Muscle layer of duodenum (tissue), 2 donors: ENCODE data around the gene SERPIND1.

Source experiments
- H3K27ac ChIP-seq: one replicate; pipeline ENCODE4 v1.7.0; 2013; ENCODE audit warnings: mild to moderate bottlenecking, low read length
- H3K27me3 ChIP-seq: one replicate; pipeline ENCODE4 v1.7.0; 2013; ENCODE audit warnings: low read depth, mild to moderate bottlenecking, control low read depth, low read length
- H3K36me3 ChIP-seq, 2 donors: one replicate each; pipeline ENCODE4 v1.7.0; 2013; ENCODE audit warnings: low read length in 2 of 2, control low read depth in 1 of 2, mild to moderate bottlenecking in 1 of 2; ENCODE audit not compliant: insufficient read depth in 2 of 2, control insufficient read depth in 1 of 2
- H3K4me1 ChIP-seq, 2 donors: one replicate each; pipeline ENCODE4 v1.7.0; 2013; ENCODE audit warnings: low read length in 2 of 2, mild to moderate bottlenecking in 2 of 2, control low read depth in 1 of 2, moderate library complexity in 1 of 2; ENCODE audit not compliant: insufficient read depth in 2 of 2, control insufficient read depth in 1 of 2
- H3K4me3 ChIP-seq, 2 donors: one replicate each; pipeline ENCODE4 v1.7.0; 2013; ENCODE audit warnings: low read length in 2 of 2, low read depth in 1 of 2, mild to moderate bottlenecking in 1 of 2
- H3K9me3 ChIP-seq, 2 donors: one replicate each; pipeline ENCODE4 v1.7.0; 2013; ENCODE audit warnings: low read length in 2 of 2, control low read depth in 1 of 2, mild to moderate bottlenecking in 1 of 2; ENCODE audit not compliant: control insufficient read depth in 1 of 2
- donor health status: healthy.

The SERPIND1 gene

GRCh38 chr22:20738394-20739089 is 35.4 kb upstream of the SERPIND1 start:
- H3K27ac ChIP-seq, result no peak overlapping the region
- no peaks in the 10 kb centered on the region for H3K4me1 ChIP-seq
- peaks cover 25 to 36% of the 10 kb centered on the region in 2 donors for H3K36me3 ChIP-seq
- no peak overlapping the region for H3K4me3 ChIP-seq
- H3K9me3 ChIP-seq, result no peaks in the 10 kb centered on the region
- H3K27me3 ChIP-seq, result no peaks in the 10 kb centered on the region

- H3K27me3 ChIP-seq, result no peaks in the 10 kb centered on the region
- no peaks in the 10 kb centered on the region for H3K9me3 ChIP-seq
- H3K4me3 ChIP-seq, result no peak overlapping the region
- no peaks in the 10 kb centered on the region for H3K4me1 ChIP-seq
- peaks cover 39 to 51% of the 10 kb centered on the region in 2 donors for H3K36me3 ChIP-seq
- no peak overlapping the region for H3K27ac ChIP-seq
These were observed 33.5 kb upstream of the SERPIND1 start for GRCh38 chr22:20740222-20740951.

GRCh38 chr22:20741008-20741633 is 32.8 kb upstream of the SERPIND1 start:
- Histone ChIP-seq H3K36me3 (peaks cover 39 to 54% of the 10 kb centered on the region in 2 donors), H3K27ac (no peak overlapping the region)

GRCh38 chr22:20741634-20742581 is 32.0 kb upstream of the SERPIND1 start:
- no peaks in the 10 kb centered on the region for H3K4me1 ChIP-seq
- no peaks in the 10 kb centered on the region for H3K9me3 ChIP-seq
- H3K36me3 ChIP-seq, result peaks cover 39 to 60% of the 10 kb centered on the region in 2 donors
- H3K4me3 ChIP-seq, result no peak overlapping the region
- H3K27me3 ChIP-seq, result no peaks in the 10 kb centered on the region
- H3K27ac ChIP-seq, result no peak overlapping the region

More at GRCh38 chr22:20741008-20741633, 32.8 kb upstream of the SERPIND1 start:
- Histone ChIP-seq H3K9me3 (no peaks in the 10 kb centered on the region), H3K27me3 (no peaks in the 10 kb centered on the region), H3K4me1 (no peaks in the 10 kb centered on the region), H3K4me3 (no peak overlapping the region)

DNA sequence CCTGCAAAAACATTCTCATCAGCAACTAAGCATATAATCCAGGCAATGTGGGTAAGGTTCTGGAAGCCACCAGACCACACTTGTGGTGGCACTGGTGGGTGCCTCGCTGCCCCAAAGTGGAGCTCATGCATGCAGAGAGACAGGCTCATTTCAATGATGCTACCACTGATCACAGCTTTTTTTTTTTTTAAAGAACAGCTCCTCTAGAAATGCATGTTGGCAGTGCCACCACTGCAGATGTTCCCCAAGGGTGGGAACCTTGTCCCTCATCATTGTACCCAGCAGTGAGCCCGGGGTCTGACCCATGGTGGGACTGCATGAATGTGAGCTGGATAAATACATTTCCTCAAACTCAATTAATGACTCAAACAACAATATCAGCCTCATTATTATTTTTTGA is 31.1 kb upstream of the SERPIND1 start:
- peaks cover 39 to 67% of the 10 kb centered on the region in 2 donors for H3K36me3 ChIP-seq
- no peak overlapping the region for H3K4me3 ChIP-seq
- no peak overlapping the region for H3K27ac ChIP-seq
- H3K9me3 ChIP-seq, result no peaks in the 10 kb centered on the region
- H3K27me3 ChIP-seq, result no peaks in the 10 kb centered on the region
- no peaks in the 10 kb centered on the region for H3K4me1 ChIP-seq

GRCh38 chr22:20744456-20744855 is 29.5 kb upstream of the SERPIND1 start:
- peaks cover 3 to 4% of the 10 kb centered on the region in 2 donors for H3K4me1 ChIP-seq
- no peaks in the 10 kb centered on the region for H3K9me3 ChIP-seq
- H3K36me3 ChIP-seq, result peaks cover 40 to 67% of the 10 kb centered on the region in 2 donors
- no peak overlapping the region for H3K4me3 ChIP-seq
- H3K27me3 ChIP-seq, result no peaks in the 10 kb centered on the region
- no peak overlapping the region for H3K27ac ChIP-seq

GRCh38 chr22:20745119-20745518 is 28.8 kb upstream of the SERPIND1 start:
- Histone ChIP-seq H3K36me3 (peaks cover 45 to 67% of the 10 kb centered on the region in 2 donors), H3K4me3 (no peak overlapping the region), H3K4me1 (peaks cover 3 to 8% of the 10 kb centered on the region in 2 donors), H3K9me3 (no peaks in the 10 kb centered on the region), H3K27ac (no peak overlapping the region), H3K27me3 (no peaks in the 10 kb centered on the region)

- no peak overlapping the region for H3K27ac ChIP-seq
- peaks cover 37 to 64% of the 10 kb centered on the region in 2 donors for H3K36me3 ChIP-seq
- no peaks in the 10 kb centered on the region for H3K9me3 ChIP-seq
- H3K4me3 ChIP-seq, result no peak overlapping the region
- H3K27me3 ChIP-seq, result no peaks in the 10 kb centered on the region
- peaks cover 9 to 13% of the 10 kb centered on the region in 2 donors for H3K4me1 ChIP-seq
These were observed 27.3 kb upstream of the SERPIND1 start for GRCh38 chr22:20746431-20747189.

DNA sequence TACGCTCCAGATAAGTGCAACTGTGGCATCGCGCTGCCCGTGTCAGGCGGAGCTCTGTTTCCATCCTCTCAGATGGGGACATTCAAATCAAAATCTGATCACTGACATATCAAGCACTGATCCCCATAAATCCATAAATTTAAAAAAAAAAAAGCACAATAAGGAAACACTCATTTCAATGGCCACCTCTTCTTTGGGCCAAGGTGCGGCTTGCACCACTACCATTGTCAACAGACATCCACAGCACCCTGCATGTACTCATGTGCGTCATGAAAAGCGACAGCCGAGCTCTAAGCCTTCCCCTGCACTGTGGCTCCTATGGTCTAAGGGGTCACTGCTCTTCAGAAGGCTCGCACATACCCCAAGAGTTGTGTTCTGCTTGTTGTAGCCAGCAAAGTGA is 26.7 kb upstream of the SERPIND1 start:
- H3K9me3 ChIP-seq, result no peaks in the 10 kb centered on the region

DNA sequence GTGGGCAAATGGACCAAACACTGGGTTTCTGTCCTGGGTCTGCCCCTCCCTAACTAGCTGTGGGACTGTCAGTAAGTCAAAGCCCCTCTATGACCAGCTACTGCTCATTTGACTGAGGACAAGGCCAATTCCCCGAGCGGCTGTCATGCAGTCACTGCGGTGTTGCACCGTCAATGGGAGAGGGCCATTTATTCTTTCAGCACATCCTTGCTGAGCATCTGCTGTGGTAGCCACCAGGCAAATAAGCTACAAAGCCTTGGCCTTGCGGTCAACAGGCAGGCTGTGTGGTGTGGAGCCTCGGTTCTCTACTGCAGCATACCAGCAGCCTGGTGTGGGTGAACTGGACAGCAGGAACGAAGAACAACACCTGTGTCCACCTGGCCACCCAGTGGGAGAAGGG is 25.8 kb upstream of the SERPIND1 start:
- H3K36me3 ChIP-seq, result peaks cover 37 to 65% of the 10 kb centered on the region in 2 donors
- H3K4me3 ChIP-seq, result no peak overlapping the region
- H3K4me1 ChIP-seq, result peaks cover 9 to 13% of the 10 kb centered on the region in 2 donors
- H3K9me3 ChIP-seq, result no peaks in the 10 kb centered on the region
- H3K27me3 ChIP-seq, result no peaks in the 10 kb centered on the region
- no peak overlapping the region for H3K27ac ChIP-seq

More for the DNA sequence above, 26.7 kb upstream of the SERPIND1 start:
- peaks cover 35 to 64% of the 10 kb centered on the region in 2 donors for H3K36me3 ChIP-seq
- no peak overlapping the region for H3K4me3 ChIP-seq
- no peak overlapping the region for H3K27ac ChIP-seq
- no peaks in the 10 kb centered on the region for H3K27me3 ChIP-seq
- peaks cover 9 to 13% of the 10 kb centered on the region in 2 donors for H3K4me1 ChIP-seq
